Suppressor macrophage treated with lipopolysaccharide for 1 hour (primary cell): ENCODE measurements around the gene GFM1.
A peak's percentile ranks its signal among the peaks of the same experiment; 100 is the strongest.

Experiments used
- DNase-seq, 3 donors: peaks; one replicate each; pipeline ENCODE4 v3.0.0-alpha.2; 2020 to 2022

Gene GFM1

GRCh38 chr3:158728061-158728377, 83.7 kb downstream of the GFM1 start:
- no peak for DNase-seq

DNA sequence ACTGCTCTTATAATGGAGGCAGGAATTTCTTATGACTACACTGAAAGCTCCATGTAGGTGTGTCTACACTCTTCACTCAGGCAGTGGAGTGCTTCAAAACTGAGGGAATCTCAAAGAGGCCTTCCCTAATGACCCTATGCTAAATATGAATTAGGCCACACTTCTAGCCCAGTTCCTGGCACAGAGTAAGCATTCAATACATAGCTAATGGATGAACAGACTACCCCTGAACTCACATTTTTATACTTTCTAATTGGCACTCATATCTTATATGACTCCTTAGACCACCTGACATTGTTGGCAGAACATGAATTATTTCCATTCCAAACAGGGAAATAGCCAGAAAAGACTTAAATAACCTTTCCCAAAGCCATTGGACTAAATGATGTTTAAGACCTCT, 84.5 kb downstream of the GFM1 start:
- no peak for DNase-seq

- DNase-seq, result no peak
Observed at GRCh38 chr3:158731486-158731885, 87.2 kb downstream of the GFM1 start.

DNA sequence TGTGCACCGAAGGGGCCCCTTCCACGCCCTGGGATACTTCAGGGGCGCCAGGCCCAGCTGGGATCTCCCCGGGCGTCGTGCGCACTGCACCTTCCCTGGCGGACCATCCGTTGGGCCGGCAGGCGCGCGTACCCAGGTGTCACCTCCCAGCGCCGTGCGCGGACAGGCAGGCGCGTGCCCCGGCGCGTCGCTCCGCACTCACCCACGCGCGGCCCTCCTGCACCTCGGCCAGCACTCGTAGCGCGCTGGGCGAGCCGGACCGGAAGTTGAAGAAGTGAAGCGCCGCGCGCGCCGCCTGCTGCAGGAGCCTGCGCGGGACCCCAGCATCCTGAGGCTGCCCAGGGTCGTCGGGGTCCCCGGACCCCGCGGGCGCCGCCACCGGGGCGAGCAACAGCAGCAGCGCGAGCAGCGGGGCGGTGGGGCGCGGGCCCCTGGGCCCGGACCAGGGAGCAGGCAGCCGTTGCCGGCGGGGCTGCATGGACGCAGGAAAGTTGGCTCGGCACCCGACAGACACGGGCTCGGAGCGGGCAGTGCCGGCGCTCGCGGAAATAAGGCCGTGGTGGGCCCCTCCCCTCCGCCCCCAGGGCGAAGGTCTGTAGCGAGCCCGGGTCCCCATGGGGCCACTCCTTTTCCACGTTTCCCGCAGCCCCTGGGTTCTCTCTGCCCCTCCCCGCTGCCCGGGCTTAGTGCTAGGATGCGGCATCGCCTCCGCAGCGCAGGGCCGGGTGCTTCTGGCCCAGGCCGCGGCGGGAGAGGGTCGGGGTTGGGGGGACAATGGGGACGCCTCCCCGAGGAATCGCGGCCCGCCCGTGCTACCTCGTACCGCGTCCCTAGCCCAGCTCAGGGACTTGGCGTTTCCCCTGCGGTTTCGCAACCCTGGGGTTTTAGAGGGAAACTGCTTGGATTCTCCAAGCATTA, 87.9 kb downstream of the GFM1 start, which contains the start of gene RARRES1:
TSS of gene RARRES1 (minus strand) at position 520 of the 918 bp plus-strand sequence. CDS start at position 478, 42 bp downstream.
- DNase-seq, result peak; percentile 83 to 89 (median 84)

- no peak for DNase-seq
Observed at GRCh38 chr3:158732856-158733200, 88.5 kb downstream of the GFM1 start.

DNA sequence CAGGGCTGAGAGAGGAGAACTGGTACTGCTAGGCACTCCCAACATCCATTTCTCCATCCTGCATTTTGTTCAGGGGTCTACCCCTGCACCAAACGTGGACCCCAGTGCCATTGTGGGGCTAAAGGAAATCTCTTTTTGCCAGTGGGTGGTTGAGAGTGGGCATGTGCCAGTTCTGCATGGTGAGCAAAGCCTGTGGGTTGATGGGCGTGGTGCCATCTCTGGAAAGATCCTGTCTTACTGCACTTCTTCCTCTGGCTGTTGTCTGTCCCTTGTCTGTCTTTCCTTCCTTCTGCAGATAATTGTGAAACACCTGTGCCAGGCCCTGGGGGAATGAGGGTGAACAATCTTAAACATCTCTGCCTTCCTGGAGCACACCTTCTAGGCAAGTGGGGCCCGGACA, 89.3 kb downstream of the GFM1 start:
- peak; percentile 25 to 40 (median 27) for DNase-seq

GRCh38 chr3:158735296-158736033, 91.1 kb downstream of the GFM1 start:
- no peak for DNase-seq

- no peak for DNase-seq
Observed at GRCh38 chr3:158737410-158737809, 93.1 kb downstream of the GFM1 start.

DNA sequence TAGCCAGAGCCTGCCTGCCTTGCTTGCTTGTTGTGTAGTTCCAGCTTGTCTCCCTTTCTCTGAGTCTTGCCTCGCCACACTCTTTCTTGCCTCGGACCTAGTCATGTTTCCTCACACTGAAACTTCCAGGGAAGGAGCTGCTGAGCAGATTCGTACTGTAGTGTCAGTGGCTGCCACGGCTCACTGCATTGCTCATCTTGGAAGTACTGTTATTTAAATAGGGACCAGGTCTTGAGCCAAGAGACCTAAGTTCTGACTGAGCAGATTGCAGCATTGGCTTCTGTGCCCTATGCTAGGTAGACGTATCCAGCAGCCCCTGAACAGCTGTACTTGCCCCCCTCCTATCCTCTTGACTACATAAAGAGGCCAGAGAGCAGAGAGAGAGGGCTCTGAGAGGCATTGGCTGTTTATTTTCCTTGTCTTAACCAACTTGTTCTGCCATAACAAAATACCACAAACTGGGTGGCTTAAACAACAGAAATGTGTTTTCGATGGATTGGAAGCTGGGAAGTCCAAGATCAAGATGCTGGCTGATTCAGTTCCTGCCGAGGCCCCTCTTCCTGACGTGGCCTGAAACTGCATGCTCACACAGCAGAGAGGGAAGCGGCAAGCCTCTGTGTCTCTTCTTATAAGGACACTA, 93.8 kb downstream of the GFM1 start:
- no peak for DNase-seq

DNA sequence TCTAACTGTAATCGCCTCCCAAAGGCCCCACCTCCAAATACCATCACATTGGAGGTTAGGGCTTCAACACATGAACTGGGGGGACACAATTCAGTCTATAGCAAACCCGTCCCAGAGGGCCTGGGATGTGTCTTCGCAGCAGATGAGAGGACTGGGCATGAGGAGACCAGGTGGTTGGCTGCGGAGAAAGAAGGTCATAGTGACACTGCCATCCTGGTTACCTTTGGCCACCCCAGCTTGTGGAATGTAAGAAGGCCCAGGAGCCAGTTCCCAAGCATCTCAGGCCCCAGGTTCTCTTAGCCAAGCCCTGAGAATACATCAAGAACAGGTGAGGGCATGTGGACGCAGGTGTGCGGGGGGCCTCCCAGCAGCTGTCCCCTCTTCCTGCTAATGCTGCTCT, 94.3 kb downstream of the GFM1 start:
- no peak for DNase-seq

GRCh38 chr3:158739078-158739477, 94.8 kb downstream of the GFM1 start:
- DNase-seq, result no peak

DNA sequence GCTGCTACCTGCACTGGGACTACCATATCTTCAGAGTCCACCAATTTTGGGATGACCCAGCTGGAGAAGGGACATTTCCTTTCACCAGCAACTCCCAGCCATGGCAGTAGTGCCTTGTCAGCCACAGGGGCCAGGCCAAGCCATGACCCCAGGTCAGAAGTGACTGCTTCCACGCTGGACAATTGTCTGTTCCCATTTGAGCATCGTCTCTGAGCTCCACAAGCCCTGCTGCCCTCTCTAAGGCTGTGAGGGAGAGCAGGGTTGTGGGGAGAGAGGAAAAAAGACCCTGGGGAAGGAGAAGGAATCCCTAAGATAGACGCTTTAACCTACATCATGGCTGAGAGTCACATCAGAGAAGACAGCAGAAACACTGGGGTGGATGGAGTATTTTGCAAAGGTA, 95.3 kb downstream of the GFM1 start:
- no peak for DNase-seq
